Gastroesophageal sphincter (tissue), 3 donors: ENCODE measurements around the gene PIGB.

ENCODE experiments used
- POLR2AphosphoS5 ChIP-seq: sonication (generic); formaldehyde crosslinking; IDR thresholded peaks from one replicate; pipeline ENCODE4 v1.6.1; 2017; ENCODE audit warnings: antibody characterized with exemption
- TF ChIP-seq, protein P1 (sequence below), 4 experiments: fragments of 200-600 bp in 2 of 4; fragments of 450-650 bp in 2 of 4; sonication (generic) in 1 of 4; IDR thresholded peaks; one replicate each; pipeline ENCODE4 v1.5.1; 2017 to 2019; ENCODE audit warnings: antibody characterized with exemption in 4 of 4, mild to moderate bottlenecking in 2 of 4, moderate library complexity in 2 of 4

DNA sequence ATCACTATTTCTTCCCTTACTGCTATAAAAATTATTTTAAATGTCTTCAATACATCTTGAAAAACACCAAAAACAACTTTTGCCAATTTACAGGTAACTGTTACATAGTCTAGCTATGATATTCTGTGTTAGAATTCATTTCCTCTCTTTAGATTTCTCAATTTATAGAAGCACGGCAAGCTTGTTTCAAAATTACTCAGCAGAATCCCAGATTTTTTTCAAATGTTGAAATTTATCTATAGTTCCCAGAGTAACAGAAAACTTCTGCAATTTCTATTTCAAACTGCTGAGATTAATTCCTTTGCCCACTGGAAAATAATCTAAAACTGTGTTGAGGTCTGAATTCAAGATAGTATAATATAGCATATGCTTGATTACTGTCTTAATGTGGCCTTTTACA lies 48.0 kb downstream of the PIGB start:
- TF ChIP-seq POLR2AphosphoS5, result no peak
- TF ChIP-seq, protein P1, sequence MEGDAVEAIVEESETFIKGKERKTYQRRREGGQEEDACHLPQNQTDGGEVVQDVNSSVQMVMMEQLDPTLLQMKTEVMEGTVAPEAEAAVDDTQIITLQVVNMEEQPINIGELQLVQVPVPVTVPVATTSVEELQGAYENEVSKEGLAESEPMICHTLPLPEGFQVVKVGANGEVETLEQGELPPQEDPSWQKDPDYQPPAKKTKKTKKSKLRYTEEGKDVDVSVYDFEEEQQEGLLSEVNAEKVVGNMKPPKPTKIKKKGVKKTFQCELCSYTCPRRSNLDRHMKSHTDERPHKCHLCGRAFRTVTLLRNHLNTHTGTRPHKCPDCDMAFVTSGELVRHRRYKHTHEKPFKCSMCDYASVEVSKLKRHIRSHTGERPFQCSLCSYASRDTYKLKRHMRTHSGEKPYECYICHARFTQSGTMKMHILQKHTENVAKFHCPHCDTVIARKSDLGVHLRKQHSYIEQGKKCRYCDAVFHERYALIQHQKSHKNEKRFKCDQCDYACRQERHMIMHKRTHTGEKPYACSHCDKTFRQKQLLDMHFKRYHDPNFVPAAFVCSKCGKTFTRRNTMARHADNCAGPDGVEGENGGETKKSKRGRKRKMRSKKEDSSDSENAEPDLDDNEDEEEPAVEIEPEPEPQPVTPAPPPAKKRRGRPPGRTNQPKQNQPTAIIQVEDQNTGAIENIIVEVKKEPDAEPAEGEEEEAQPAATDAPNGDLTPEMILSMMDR (IDR thresholded peaks at IDR 0.05), result no peak
